Transverse colon (tissue), 3 donors: Measurements from ENCODE around the gene UIMC1.

Experiments
- CTCF ChIP-seq, 5 experiments: fragments of 200-600 bp in 3 of 5; fragments of 450-650 bp in 2 of 5; sonication (generic) in 3 of 5; IDR thresholded peaks; 1 replicate in 2 of 5; 2 replicates in 3 of 5; pipeline ENCODE4 v1.5.1; 2016 to 2017; ENCODE audit warnings: antibody characterized with exemption in 5 of 5, inconsistent platforms in 3 of 5, mild to moderate bottlenecking in 2 of 5, moderate library complexity in 1 of 5
- POLR2A ChIP-seq: fragments of 450-650 bp; IDR thresholded peaks from one replicate; pipeline ENCODE4 v1.6.1; 2016; ENCODE audit warnings: antibody characterized with exemption, mild to moderate bottlenecking, moderate library complexity

- TF ChIP-seq POLR2A (no peak), CTCF (IDR thresholded peaks at IDR 0.05) (no peak)
Measured at GRCh38 chr5:176890455-176891330, 115.9 kb downstream of the UIMC1 start.
